Prostate gland (tissue), 2 donors: ENCODE results near the gene FBXO15. TPM values are rescaled to one million over a fixed set of nuclear protein-coding genes. Genes with fewer than 3 reads are reported as not detected.

Experiments
- DNase-seq: peaks from one replicate; pipeline ENCODE4 v3.0.0-alpha.2; 2019; ENCODE audit warnings: low spot score
- H3K27ac ChIP-seq, 2 donors: fragments of 200-600 bp; sonication (generic); 2 replicates each; pipeline ENCODE4 v1.5.1; 2017 to 2019
- H3K27me3 ChIP-seq: fragments of 200-600 bp; sonication (generic); replicated peaks from 2 replicates; pipeline ENCODE4 v1.5.1; 2019; ENCODE audit not compliant: insufficient read depth
- H3K36me3 ChIP-seq, 2 donors: fragments of 200-600 bp; sonication (generic); 1 replicate in 1 of 2; 2 replicates in 1 of 2; pipeline versions ENCODE4 v1.5.1 to v1.8.1; 2017 to 2019
- H3K4me1 ChIP-seq: fragments of 200-600 bp; sonication (generic); replicated peaks from 2 replicates; pipeline ENCODE4 v1.5.1; 2019
- H3K4me3 ChIP-seq, 2 donors: fragments of 200-600 bp; sonication (generic); 2 replicates each; pipeline ENCODE4 v1.5.1; 2017 to 2019
- H3K9me3 ChIP-seq: fragments of 200-600 bp; sonication (generic); 2 replicates; pipeline ENCODE4 v1.5.1; 2017
- CTCF ChIP-seq, 4 experiments: fragments of 200-600 bp in 2 of 4; fragments of 450-650 bp in 2 of 4; sonication (generic) in 2 of 4; IDR thresholded peaks; 1 replicate in 3 of 4; 2 replicates in 1 of 4; pipeline ENCODE4 v1.5.1; 2016 to 2019; ENCODE audit warnings: antibody characterized with exemption in 4 of 4, mild to moderate bottlenecking in 2 of 4, moderate library complexity in 2 of 4
- POLR2A ChIP-seq: fragments of 450-650 bp; IDR thresholded peaks from one replicate; pipeline ENCODE4 v1.6.1; 2016; ENCODE audit warnings: antibody characterized with exemption, mild to moderate bottlenecking
- POLR2AphosphoS5 ChIP-seq: sonication (generic); formaldehyde crosslinking; IDR thresholded peaks from one replicate; pipeline ENCODE4 v1.6.1; 2017; ENCODE audit warnings: antibody characterized with exemption
- WGBS: methylation state at CpG from one replicate; pipeline ENCODE4 v1.1.5; 2018; 5-methylcytosine and 5-hydroxymethylcytosine counted together
- intact Hi-C: fragments of 100-400 bp; cut with DNase I; formaldehyde crosslinking; loops from one replicate; pipeline ENCODE4 v1.14.2; 2022
- total RNA-seq, 2 donors: library from RNA; depleted of rRNA; stranded (reverse); fragments of >200 nt; gene quantifications; one replicate each; pipeline ENCODE4 v1.1.0, GENCODE V29; 2016

The FBXO15 gene
- total RNA-seq, 2 donors from 2014 or later, result 4.2 to 7.8 TPM

- Histone ChIP-seq H3K36me3 (no peaks in the 10 kb centered on the region), H3K27me3 (no peaks in the 10 kb centered on the region), H3K9me3 (no peaks in the 10 kb centered on the region), H3K4me3 (no peak overlapping the region), H3K4me1 (no peaks in the 10 kb centered on the region), H3K27ac (no peak overlapping the region)
- 33% methylated on average over 10 of the region's 10 CpGs for WGBS
- intact Hi-C loops, result no loop called here
- TF ChIP-seq POLR2AphosphoS5, result no peak
- TF ChIP-seq CTCF (IDR thresholded peaks at IDR 0.05), result no peak
- no peak for TF ChIP-seq POLR2A
- no peak for DNase-seq
These were observed 20.7 kb downstream of the FBXO15 start for GRCh38 chr18:74126684-74127655.

GRCh38 chr18:74124642-74125041, 23.0 kb downstream of the FBXO15 start:
- no peaks in the 10 kb centered on the region for H3K9me3 ChIP-seq
- no peaks in the 10 kb centered on the region for H3K4me1 ChIP-seq
- no peak for DNase-seq
- H3K27ac ChIP-seq, result no peak overlapping the region
- H3K27me3 ChIP-seq, result no peaks in the 10 kb centered on the region
- intact Hi-C loops, result no loop called here
- H3K36me3 ChIP-seq, result no peaks in the 10 kb centered on the region
- TF ChIP-seq CTCF (IDR thresholded peaks at IDR 0.05), result no peak
- 85% methylated on average over 1 of the region's 1 CpG for WGBS
- no peak overlapping the region for H3K4me3 ChIP-seq

GRCh38 chr18:74123200-74123599, 24.4 kb downstream of the FBXO15 start:
- WGBS, result 91% methylated on average over 6 of the region's 6 CpGs

GRCh38 chr18:74116633-74117554, 30.7 kb downstream of the FBXO15 start:
- Histone ChIP-seq H3K9me3 (no peaks in the 10 kb centered on the region), H3K4me1 (no peaks in the 10 kb centered on the region), H3K27me3 (no peaks in the 10 kb centered on the region), H3K27ac (no peak overlapping the region), H3K36me3 (no peaks in the 10 kb centered on the region), H3K4me3 (no peak overlapping the region)
- WGBS, result 44% methylated on average over 9 of the region's 9 CpGs
- DNase-seq, result no peak
- intact Hi-C loops, result loop anchor here (10.0 kb wide), 1 partner anchor 342 kb away; no protein-coding TSS in a partner anchor
- no peak for TF ChIP-seq POLR2A
- TF ChIP-seq CTCF (IDR thresholded peaks at IDR 0.05), result peak in 3 of 4 experiments; percentile 50 to 61 (median 59)

More at GRCh38 chr18:74123200-74123599, 24.4 kb downstream of the FBXO15 start:
- intact Hi-C loops, result no loop called here
- Histone ChIP-seq H3K9me3 (no peaks in the 10 kb centered on the region), H3K4me1 (no peaks in the 10 kb centered on the region), H3K36me3 (no peaks in the 10 kb centered on the region), H3K4me3 (no peak overlapping the region), H3K27me3 (no peaks in the 10 kb centered on the region), H3K27ac (no peak overlapping the region)
- TF ChIP-seq CTCF (IDR thresholded peaks at IDR 0.05) (no peak), POLR2A (no peak), POLR2AphosphoS5 (no peak)
- DNase-seq, result no peak
